ENCODE data around the gene TMEM109.

The TMEM109 gene

GRCh38 chr11:60942219-60942618, 28.3 kb downstream of the TMEM109 start:
- Histone ChIP-seq H3K27me3 (ENCODE audit: low read depth, low read length) (no peaks in the 10 kb centered on the region), H3K36me3 (replicated peaks; ENCODE audit: low read depth, low read length) (peaks cover 89% of the 10 kb centered on the region), H3K27ac (ENCODE audit: low read length) (0 out of 2 replicates have a peak overlapping the region, but pooled peaks have one; percentile 3), H4K20me1 (ENCODE audit: insufficient read depth, low read length) (peaks cover 98% of the 10 kb centered on the region), H3K9ac (ENCODE audit: low read length) (no peak overlapping the region), H3K4me1 (ENCODE audit: low read length) (peaks cover 13% of the 10 kb centered on the region; the same call in 1 of the 2 replicates), H3K4me3 (ENCODE audit: low read length) (no peak overlapping the region), H3K4me2 (ENCODE audit: low read length) (no peak overlapping the region), H2AFZ (ENCODE audit: low read depth, low read length) (no peak overlapping the region), H3K9me3 (ENCODE audit: insufficient read depth, low read length) (no peaks in the 10 kb centered on the region), H3K79me2 (ENCODE audit: low read length) (peaks cover 47% of the 10 kb centered on the region)
- no peak for TF ChIP-seq CTCF (IDR thresholded peaks at IDR 0.05; ENCODE audit: low read depth, low read length)
- TF ChIP-seq EZH2phosphoT487 (IDR thresholded peaks at IDR 0.05; ENCODE audit: low read depth) = no peak

DNA sequence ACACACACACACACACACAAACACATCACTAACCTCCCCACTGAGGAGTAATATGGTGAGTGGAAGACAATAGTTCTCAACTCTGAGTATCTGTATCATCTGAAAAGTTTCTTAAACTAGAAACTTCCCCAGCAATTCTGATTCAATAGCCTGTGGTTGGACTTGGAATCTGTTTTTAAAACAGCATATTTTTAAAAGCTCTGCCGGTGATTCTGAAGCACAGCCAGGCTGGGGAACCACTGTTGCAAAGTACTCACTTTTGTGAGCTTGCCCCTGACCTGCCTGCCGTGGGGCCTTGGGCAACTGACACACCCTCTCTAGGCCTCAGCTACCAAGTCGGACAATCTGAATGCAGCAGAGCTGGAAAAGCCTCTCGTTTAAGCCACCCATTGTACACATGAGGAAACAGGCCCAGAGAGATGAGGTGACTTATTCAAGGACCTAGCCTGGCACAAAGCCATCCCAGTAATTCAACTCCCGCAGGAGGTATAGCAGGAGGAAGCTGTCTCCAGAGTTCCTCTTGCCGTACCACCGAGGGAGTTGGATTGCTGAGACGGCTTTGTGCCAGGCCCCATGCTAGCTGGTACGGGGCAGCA, 29.1 kb downstream of the TMEM109 start:
- no peaks in the 10 kb centered on the region for H3K9me3 ChIP-seq (ENCODE audit: insufficient read depth, low read length)
- H3K4me3 ChIP-seq (ENCODE audit: low read length) = no peak overlapping the region
- peaks cover 98% of the 10 kb centered on the region for H4K20me1 ChIP-seq (ENCODE audit: insufficient read depth, low read length)
- H3K79me2 ChIP-seq (ENCODE audit: low read length) = peaks cover 56% of the 10 kb centered on the region
- H3K4me2 ChIP-seq (ENCODE audit: low read length) = no peak overlapping the region
- H3K9ac ChIP-seq (ENCODE audit: low read length) = no peak overlapping the region
- peaks cover 20% of the 10 kb centered on the region for H3K4me1 ChIP-seq (ENCODE audit: low read length)
- TF ChIP-seq EZH2phosphoT487 (IDR thresholded peaks at IDR 0.05; ENCODE audit: low read depth) = no peak
- TF ChIP-seq CTCF (IDR thresholded peaks at IDR 0.05; ENCODE audit: low read depth, low read length) = no peak
- peaks cover 88% of the 10 kb centered on the region for H3K36me3 ChIP-seq (replicated peaks; ENCODE audit: low read depth, low read length)
- H2AFZ ChIP-seq (ENCODE audit: low read depth, low read length) = no peak overlapping the region
- no peaks in the 10 kb centered on the region for H3K27me3 ChIP-seq (ENCODE audit: low read depth, low read length)
- H3K27ac ChIP-seq (ENCODE audit: low read length) = no peak overlapping the region

DNA sequence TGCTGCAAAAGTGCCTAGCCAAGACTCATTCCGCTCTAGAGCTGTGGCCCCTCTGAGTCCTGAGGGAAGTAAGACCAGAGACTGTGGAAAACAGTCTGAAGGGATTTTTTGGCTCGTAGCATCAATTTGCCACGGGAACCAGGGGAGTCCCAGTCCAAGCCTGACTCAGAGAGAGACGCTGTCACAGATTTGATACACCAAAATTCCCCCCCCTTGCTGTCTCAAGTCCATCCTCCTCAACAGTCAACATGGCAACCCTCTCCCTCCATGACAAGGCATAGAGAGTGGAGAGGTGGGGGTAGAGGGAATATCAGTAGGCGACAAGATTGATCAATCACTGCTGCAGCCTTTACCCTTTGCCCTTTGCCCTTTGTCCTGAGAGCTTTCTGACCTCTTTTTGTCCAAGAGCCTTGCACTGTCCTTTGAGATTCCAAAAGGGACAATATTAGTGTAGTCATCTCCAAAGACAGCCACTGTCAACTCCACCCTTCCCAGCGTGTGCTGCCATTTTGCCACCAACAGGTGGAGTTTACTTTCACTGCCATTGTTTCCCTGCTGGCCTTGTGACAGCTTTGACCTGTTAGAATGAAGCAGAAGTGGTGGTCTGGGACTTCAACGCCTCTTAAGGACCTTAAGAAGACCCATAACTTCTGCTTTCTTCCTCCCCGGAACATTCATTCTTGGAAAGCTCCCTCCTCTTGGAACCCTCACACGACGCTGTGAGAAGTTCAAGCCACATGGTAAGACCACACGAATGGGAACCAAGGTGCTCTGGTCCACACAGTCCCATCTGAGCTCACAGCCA, 30.7 kb downstream of the TMEM109 start:
- Histone ChIP-seq H3K27me3 (ENCODE audit: low read depth, low read length) (no peaks in the 10 kb centered on the region), H4K20me1 (ENCODE audit: insufficient read depth, low read length) (peaks cover 97% of the 10 kb centered on the region), H3K27ac (ENCODE audit: low read length) (no peak overlapping the region), H3K9ac (ENCODE audit: low read length) (no peak overlapping the region), H3K36me3 (replicated peaks; ENCODE audit: low read depth, low read length) (peaks cover 88% of the 10 kb centered on the region), H3K9me3 (ENCODE audit: insufficient read depth, low read length) (no peaks in the 10 kb centered on the region), H2AFZ (ENCODE audit: low read depth, low read length) (no peak overlapping the region), H3K4me1 (ENCODE audit: low read length) (peaks cover 33% of the 10 kb centered on the region), H3K4me3 (ENCODE audit: low read length) (no peak overlapping the region), H3K4me2 (ENCODE audit: low read length) (no peak overlapping the region), H3K79me2 (ENCODE audit: low read length) (peaks cover 72% of the 10 kb centered on the region)
- TF ChIP-seq CTCF (IDR thresholded peaks at IDR 0.05; ENCODE audit: low read depth, low read length) (peak; percentile 48), EZH2phosphoT487 (IDR thresholded peaks at IDR 0.05; ENCODE audit: low read depth) (no peak)

DNA sequence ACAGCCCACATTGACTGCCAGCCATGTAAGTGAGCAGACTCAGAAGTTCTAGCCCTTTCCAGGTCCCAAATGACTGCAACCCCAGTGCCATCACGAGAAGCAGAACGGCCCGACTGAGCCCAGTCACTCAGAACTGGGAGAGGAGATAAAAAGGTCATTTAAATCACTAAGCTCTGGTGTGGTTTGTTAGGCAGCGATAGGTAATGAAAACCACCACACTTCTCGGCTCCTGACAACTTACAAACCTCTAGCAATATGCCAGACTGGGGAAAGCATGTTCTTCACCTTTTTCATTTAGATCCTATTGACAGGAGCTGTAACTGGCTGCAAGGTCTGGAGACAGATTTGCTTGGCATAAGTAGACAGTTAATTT, 31.3 kb downstream of the TMEM109 start:
- Histone ChIP-seq H3K9ac (ENCODE audit: low read length) (no peak overlapping the region), H3K4me1 (ENCODE audit: low read length) (peaks cover 35% of the 10 kb centered on the region), H3K27ac (ENCODE audit: low read length) (no peak overlapping the region), H3K36me3 (replicated peaks; ENCODE audit: low read depth, low read length) (peaks cover 88% of the 10 kb centered on the region), H3K9me3 (ENCODE audit: insufficient read depth, low read length) (no peaks in the 10 kb centered on the region), H2AFZ (ENCODE audit: low read depth, low read length) (no peak overlapping the region), H3K4me2 (ENCODE audit: low read length) (no peak overlapping the region), H3K27me3 (ENCODE audit: low read depth, low read length) (no peaks in the 10 kb centered on the region), H3K79me2 (ENCODE audit: low read length) (peaks cover 78% of the 10 kb centered on the region), H4K20me1 (ENCODE audit: insufficient read depth, low read length) (peaks cover 97% of the 10 kb centered on the region), H3K4me3 (ENCODE audit: low read length) (no peak overlapping the region)
- TF ChIP-seq CTCF (IDR thresholded peaks at IDR 0.05; ENCODE audit: low read depth, low read length) (no peak), EZH2phosphoT487 (IDR thresholded peaks at IDR 0.05; ENCODE audit: low read depth) (no peak)

All from OCI-LY3 (cell line).